ENCODE measurements around the gene PVALEF.

Gene PVALEF

GRCh38 chr17:81231121-81231645 lies 65.9 kb downstream of the PVALEF start:
- no peak overlapping the region for H3K27ac ChIP-seq
- TF ChIP-seq CTCF (IDR thresholded peaks at IDR 0.05) = no peak
- TF ChIP-seq ZFX (IDR thresholded peaks at IDR 0.05; ENCODE audit: borderline replicate concordance) = no peak

- TF ChIP-seq ZFX (IDR thresholded peaks at IDR 0.05; ENCODE audit: borderline replicate concordance) (no peak), CTCF (IDR thresholded peaks at IDR 0.05) (no peak)
- no peak overlapping the region for H3K27ac ChIP-seq
Observed at GRCh38 chr17:81231766-81232581, 66.7 kb downstream of the PVALEF start.
